Activated CD4-positive, alpha-beta T cell treated with anti-CD3 and anti-CD28 coated beads, Interleukin-2, amount 10 ng/mL, durations not matched to agents 24 days and 14 days (primary cell): ENCODE measurements around the gene SIGLEC1. TPM values are rescaled to one million over a fixed set of nuclear protein-coding genes. Genes with fewer than 3 reads are reported as not detected.

ENCODE experiments used
- DNase-seq: peaks from one replicate; pipeline ENCODE4 v3.0.0; 2022
- H3K27ac Mint-ChIP-seq: one replicate; pipeline ENCODE4 v1.8.0; 2022; ENCODE audit warnings: mild to moderate bottlenecking, mixed read lengths
- H3K27me3 Mint-ChIP-seq: one replicate; pipeline ENCODE4 v1.8.0; 2022; ENCODE audit warnings: mixed read lengths
- H3K36me3 Mint-ChIP-seq: one replicate; pipeline ENCODE4 v1.8.0; 2022; ENCODE audit warnings: low read depth, mild to moderate bottlenecking, mixed read lengths
- H3K4me1 Mint-ChIP-seq: one replicate; pipeline ENCODE4 v1.8.0; 2021; ENCODE audit warnings: mixed read lengths
- H3K4me3 Mint-ChIP-seq: one replicate; pipeline ENCODE4 v1.8.0; 2022; ENCODE audit warnings: mild to moderate bottlenecking, moderate library complexity, mixed read lengths
- H3K9me3 Mint-ChIP-seq: one replicate; pipeline ENCODE4 v1.8.0; 2021; ENCODE audit warnings: mixed read lengths
- intact Hi-C: fragments of 100-400 bp; cut with micrococcal nuclease; formaldehyde crosslinking; loops from one replicate; pipeline ENCODE4 v1.15.1; 2023
- total RNA-seq: library from RNA; stranded (reverse); gene quantifications from 2 replicates; pipeline ENCODE4 v1.2.3, GENCODE V29; 2022

The SIGLEC1 gene
- total RNA-seq, 1 donor from 2014 or later: not detected

- intact Hi-C loops: no loop called here
- H3K27me3 Mint-ChIP-seq: peaks cover 8% of the 10 kb centered on the region
- no peak overlapping the region for H3K4me3 Mint-ChIP-seq
- no peaks in the 10 kb centered on the region for H3K36me3 Mint-ChIP-seq
- H3K4me1 Mint-ChIP-seq: no peaks in the 10 kb centered on the region
- no peak for DNase-seq
- H3K9me3 Mint-ChIP-seq: no peaks in the 10 kb centered on the region
- H3K27ac Mint-ChIP-seq: no peak overlapping the region
Measured at GRCh38 chr20:3739054-3739925, 26.9 kb upstream of the SIGLEC1 start.

- H3K4me1 Mint-ChIP-seq: no peaks in the 10 kb centered on the region
- no peaks in the 10 kb centered on the region for H3K36me3 Mint-ChIP-seq
- no peak for DNase-seq
- peaks cover 10% of the 10 kb centered on the region for H3K27me3 Mint-ChIP-seq
- no peaks in the 10 kb centered on the region for H3K9me3 Mint-ChIP-seq
- intact Hi-C loops: no loop called here
- H3K4me3 Mint-ChIP-seq: no peak overlapping the region
- no peak overlapping the region for H3K27ac Mint-ChIP-seq
Measured at GRCh38 chr20:3738111-3739053, 26.0 kb upstream of the SIGLEC1 start.

GRCh38 chr20:3735768-3736167 is 23.4 kb upstream of the SIGLEC1 start:
- intact Hi-C loops: no loop called here
- no peak for DNase-seq
- H3K4me3 Mint-ChIP-seq: no peak overlapping the region
- no peak overlapping the region for H3K27ac Mint-ChIP-seq
- H3K27me3 Mint-ChIP-seq: peaks cover 29% of the 10 kb centered on the region
- no peaks in the 10 kb centered on the region for H3K36me3 Mint-ChIP-seq
- no peaks in the 10 kb centered on the region for H3K4me1 Mint-ChIP-seq
- no peaks in the 10 kb centered on the region for H3K9me3 Mint-ChIP-seq

GRCh38 chr20:3734111-3734843 is 21.9 kb upstream of the SIGLEC1 start:
- Mint-ChIP-seq H3K36me3 (no peaks in the 10 kb centered on the region), H3K9me3 (no peaks in the 10 kb centered on the region), H3K4me3 (no peak overlapping the region), H3K27ac (no peak overlapping the region), H3K4me1 (peaks cover 4% of the 10 kb centered on the region), H3K27me3 (peaks cover 38% of the 10 kb centered on the region)
- no peak for DNase-seq
- intact Hi-C loops: no loop called here

GRCh38 chr20:3733119-3733995 is 21.0 kb upstream of the SIGLEC1 start:
- intact Hi-C loops: no loop called here
- DNase-seq: no peak
- Mint-ChIP-seq H3K27ac (no peak overlapping the region), H3K4me3 (no peak overlapping the region), H3K27me3 (peaks cover 40% of the 10 kb centered on the region), H3K36me3 (no peaks in the 10 kb centered on the region), H3K4me1 (peaks cover 4% of the 10 kb centered on the region), H3K9me3 (no peaks in the 10 kb centered on the region)

GRCh38 chr20:3732327-3733118 is 20.1 kb upstream of the SIGLEC1 start, which contains the start of gene HSPA12B:
Gene HSPA12B, plus strand, starts transcription at chr20:3732685. Its CDS starts 5,990 bp downstream, at chr20:3738675.
- Mint-ChIP-seq H3K4me3 (no peak within 1 kb of the TSS), H3K27ac (no peak within 1 kb of the TSS), H3K4me1 (peaks cover 4% of the 10 kb centered on the region), H3K27me3 (peaks cover 46% of the 10 kb centered on the region), H3K9me3 (no peaks in the 10 kb centered on the region), H3K36me3 (no peaks in the 10 kb centered on the region)
- DNase-seq: no peak
- intact Hi-C loops: no loop called here

GRCh38 chr20:3731944-3732326 is 19.5 kb upstream of the SIGLEC1 start:
- H3K27ac Mint-ChIP-seq: no peak overlapping the region
- DNase-seq: no peak

GRCh38 chr20:3730803-3731672 is 18.6 kb upstream of the SIGLEC1 start:
- no peaks in the 10 kb centered on the region for H3K9me3 Mint-ChIP-seq
- H3K4me1 Mint-ChIP-seq: peaks cover 4% of the 10 kb centered on the region
- no peak overlapping the region for H3K27ac Mint-ChIP-seq
- intact Hi-C loops: no loop called here
- DNase-seq: no peak
- peaks cover 52% of the 10 kb centered on the region for H3K27me3 Mint-ChIP-seq
- no peak overlapping the region for H3K4me3 Mint-ChIP-seq
- H3K36me3 Mint-ChIP-seq: no peaks in the 10 kb centered on the region

More at GRCh38 chr20:3731944-3732326, 19.5 kb upstream of the SIGLEC1 start:
- intact Hi-C loops: no loop called here
- H3K9me3 Mint-ChIP-seq: no peaks in the 10 kb centered on the region
- peaks cover 4% of the 10 kb centered on the region for H3K4me1 Mint-ChIP-seq
- H3K27me3 Mint-ChIP-seq: peaks cover 51% of the 10 kb centered on the region
- H3K36me3 Mint-ChIP-seq: no peaks in the 10 kb centered on the region
- no peak overlapping the region for H3K4me3 Mint-ChIP-seq

GRCh38 chr20:3729811-3730540 is 17.6 kb upstream of the SIGLEC1 start:
- no peak overlapping the region for H3K4me3 Mint-ChIP-seq
- intact Hi-C loops: no loop called here
- no peaks in the 10 kb centered on the region for H3K9me3 Mint-ChIP-seq
- no peaks in the 10 kb centered on the region for H3K36me3 Mint-ChIP-seq
- peaks cover 4% of the 10 kb centered on the region for H3K4me1 Mint-ChIP-seq
- H3K27me3 Mint-ChIP-seq: peaks cover 53% of the 10 kb centered on the region
- DNase-seq: no peak
- peak overlapping the region; percentile 25 for H3K27ac Mint-ChIP-seq

GRCh38 chr20:3729378-3729777 is 17.0 kb upstream of the SIGLEC1 start:
- Mint-ChIP-seq H3K27ac (no peak overlapping the region), H3K4me3 (no peak overlapping the region), H3K9me3 (no peaks in the 10 kb centered on the region), H3K36me3 (no peaks in the 10 kb centered on the region), H3K27me3 (peaks cover 52% of the 10 kb centered on the region), H3K4me1 (peaks cover 4% of the 10 kb centered on the region)
- intact Hi-C loops: no loop called here
- no peak for DNase-seq

- H3K36me3 Mint-ChIP-seq: no peaks in the 10 kb centered on the region
- H3K4me3 Mint-ChIP-seq: no peak overlapping the region
- intact Hi-C loops: no loop called here
- no peak overlapping the region for H3K27ac Mint-ChIP-seq
- peaks cover 51% of the 10 kb centered on the region for H3K27me3 Mint-ChIP-seq
- H3K9me3 Mint-ChIP-seq: no peaks in the 10 kb centered on the region
- DNase-seq: no peak
- peaks cover 4% of the 10 kb centered on the region for H3K4me1 Mint-ChIP-seq
Measured at GRCh38 chr20:3728876-3729275, 16.5 kb upstream of the SIGLEC1 start.
